HCT116 (cell line): ENCODE results near the gene TEX101. TPM values are rescaled to one million over a fixed set of nuclear protein-coding genes. Genes with fewer than 3 reads are reported as not detected.

Source experiments
- ATAC-seq: fragments of 200-7000 bp; cut with Tn5 transposase; 2 replicates; pipeline ENCODE4 v1.9.1; 2020; ENCODE audit warnings: mild to moderate bottlenecking, moderate library complexity
- BruUV-seq: library from RNA; stranded (reverse); fragments of 400-500 nt; replicated peaks from 2 replicates; lab custom pipeline; 2021; lab: Mats Ljungman, UMichigan
- CTCF ChIA-PET: fragments of 300-600 bp; sonication (Branson Sonifier 250); formaldehyde crosslinking; loops from one replicate; lab custom pipeline; 2021; ENCODE audit warnings: antibody characterized with exemption; lab: Charles Lee
- POLR2A ChIA-PET: fragments of 300-600, 350-600 bp; sonication (Branson Sonifier 250); formaldehyde crosslinking; loops from one replicate; lab custom pipeline; 2021; ENCODE audit warnings: antibody characterized with exemption; lab: Charles Lee
- RAD21 ChIA-PET, 2 experiments: fragments of 300-600 bp; sonication (Branson Sonifier 250); formaldehyde crosslinking; loops; one replicate each; lab custom pipeline; 2023; ENCODE audit warnings: low total read pairs in 2 of 2; ENCODE audit not compliant: uncharacterized antibody in 2 of 2, unreplicated experiment in 2 of 2, low non-redundant PET in 1 of 2; lab: Charles Lee
- DNase-seq: peaks from one replicate; pipeline ENCODE4 v3.0.0-alpha.2; 2010; ENCODE audit warnings: low read depth, low spot score
- H2AFZ ChIP-seq: fragments of 200-600 bp; shearing (Covaris generic), sonication (generic); 2 replicates; pipeline ENCODE4 v1.6.1; 2017; ENCODE audit warnings: low read depth, mixed run types, mixed read lengths, antibody characterized with exemption, low read length; ENCODE audit not compliant: poor library complexity, severe bottlenecking
- H3K27ac ChIP-seq: 2 replicates; pipeline ENCODE4 v1.5.1; 2012; ENCODE audit warnings: low read depth, low read length
- H3K27me3 ChIP-seq: fragments of 200-600 bp; sonication (generic); 2 replicates; pipeline ENCODE4 v1.6.1; 2016; ENCODE audit warnings: mixed run types, low read length, mixed read lengths; ENCODE audit not compliant: insufficient read depth
- H3K36me3 ChIP-seq, 2 experiments: fragments of 200-500 bp in 1 of 2; fragments of 200-600 bp in 1 of 2; sonication (Bioruptor generic) in 1 of 2; sonication (generic) in 1 of 2; 2 replicates each; pipeline versions ENCODE4 v1.5.1 to v1.6.1; 2014 to 2016; ENCODE audit warnings: low read length in 2 of 2, inconsistent platforms in 1 of 2, mixed read lengths in 1 of 2, mixed run types in 1 of 2; ENCODE audit not compliant: insufficient read depth in 2 of 2, control insufficient read depth in 1 of 2
- H3K4me1 ChIP-seq, 2 experiments: fragments of 200-600 bp in 1 of 2; sonication (generic) in 1 of 2; 2 replicates each; pipeline versions ENCODE4 v1.5.1 to v1.6.1; 2012 to 2017; ENCODE audit warnings: low read length in 2 of 2, inconsistent platforms in 1 of 2, mild to moderate bottlenecking in 1 of 2, mixed read lengths in 1 of 2, mixed run types in 1 of 2, moderate library complexity in 1 of 2; ENCODE audit not compliant: insufficient read depth in 2 of 2, control insufficient read depth in 1 of 2
- H3K4me2 ChIP-seq: fragments of 200-600 bp; sonication (generic); 2 replicates; pipeline ENCODE4 v1.6.1; 2017; ENCODE audit warnings: mixed run types, low read length, mixed read lengths
- H3K4me3 ChIP-seq, 2 experiments: fragments of 200-600 bp in 1 of 2; sonication (generic) in 1 of 2; replicated peaks in 1 of 2; 2 replicates each; pipeline ENCODE4 v1.5.1; 2011 to 2016; ENCODE audit warnings: low read length in 2 of 2, control low read depth in 1 of 2, low read depth in 1 of 2, mild to moderate bottlenecking in 1 of 2, mixed read lengths in 1 of 2, mixed run types in 1 of 2
- H3K79me2 ChIP-seq: fragments of 200-600 bp; sonication (generic); 2 replicates; pipeline ENCODE4 v1.6.1; 2017; ENCODE audit warnings: mild to moderate bottlenecking, mixed run types, low read length, moderate library complexity, mixed read lengths; ENCODE audit not compliant: insufficient read depth
- H3K9ac ChIP-seq: fragments of 200-600 bp; sonication (generic); 2 replicates; pipeline ENCODE4 v1.6.1; 2016; ENCODE audit warnings: low read length, mixed read lengths
- H3K9me2 ChIP-seq: fragments of 200-600 bp; sonication (generic), shearing (Covaris generic); 2 replicates; pipeline ENCODE4 v1.6.1; 2017; ENCODE audit warnings: mixed run types, mild to moderate bottlenecking, moderate library complexity; ENCODE audit not compliant: insufficient read depth
- H3K9me3 ChIP-seq, 2 experiments: fragments of 200-500 bp in 1 of 2; fragments of 200-600 bp in 1 of 2; sonication (Bioruptor generic) in 1 of 2; sonication (generic) in 1 of 2; 2 replicates each; pipeline ENCODE4 v1.6.1; 2014 to 2017; ENCODE audit warnings: low read length in 2 of 2, mixed read lengths in 2 of 2, inconsistent platforms in 1 of 2, low read depth in 1 of 2, mild to moderate bottlenecking in 1 of 2, mixed run types in 1 of 2, moderate library complexity in 1 of 2; ENCODE audit not compliant: control insufficient read depth in 1 of 2, insufficient read depth in 1 of 2
- H4K20me1 ChIP-seq: fragments of 200-600 bp; sonication (generic), shearing (Covaris generic); 2 replicates; pipeline ENCODE4 v1.6.1; 2017; ENCODE audit warnings: mixed run types, mild to moderate bottlenecking, moderate library complexity; ENCODE audit not compliant: insufficient read depth
- CBX3 ChIP-seq: IDR thresholded peaks from 2 replicates; pipeline ENCODE4 v1.6.1; 2012; ENCODE audit warnings: low read depth
- EGR1 ChIP-seq: IDR thresholded peaks from 2 replicates; pipeline ENCODE4 v1.6.1; 2012; ENCODE audit warnings: low read depth
- EZH2 ChIP-seq: fragments of 200-600 bp; sonication (generic); IDR thresholded peaks from 2 replicates; pipeline ENCODE4 v1.6.1; 2017; ENCODE audit warnings: antibody characterized with exemption, mixed run types
- EZH2phosphoT487 ChIP-seq: fragments of 200-600 bp; IDR thresholded peaks from 2 replicates; pipeline ENCODE4 v1.6.1; 2018; ENCODE audit warnings: antibody characterized with exemption, borderline replicate concordance
- FOSL1 ChIP-seq: IDR thresholded peaks from 2 replicates; pipeline ENCODE4 v1.6.1; 2012; ENCODE audit warnings: low read depth
- JUND ChIP-seq: IDR thresholded peaks from 2 replicates; pipeline ENCODE4 v1.6.1; 2012
- POLR2A ChIP-seq: IDR thresholded peaks from 2 replicates; pipeline ENCODE4 v1.7.0; 2011; ENCODE audit warnings: borderline replicate concordance; ENCODE audit not compliant: insufficient read depth, insufficient read length; ENCODE audit errors: extremely low read depth
- POLR2AphosphoS5 ChIP-seq: IDR thresholded peaks from 2 replicates; pipeline ENCODE4 v1.6.1; 2011; ENCODE audit warnings: mild to moderate bottlenecking, low read depth, low read length, moderate library complexity
- SIN3A ChIP-seq: IDR thresholded peaks from 2 replicates; pipeline ENCODE4 v1.6.1; 2012; ENCODE audit warnings: low read depth
- TCF7L2 ChIP-seq: IDR thresholded peaks from 2 replicates; pipeline ENCODE4 v1.7.0; 2011; ENCODE audit warnings: borderline replicate concordance, inconsistent platforms; ENCODE audit not compliant: insufficient read depth, insufficient read length; ENCODE audit errors: extremely low read depth
- YY1 ChIP-seq: IDR thresholded peaks from 2 replicates; pipeline ENCODE4 v1.6.1; 2011; ENCODE audit warnings: low read length, low read depth, moderate library complexity, mild to moderate bottlenecking; ENCODE audit not compliant: insufficient replicate concordance; ENCODE audit errors: extremely low read depth
- ZNF274 ChIP-seq: fragments of 200-500 bp; sonication (Bioruptor generic); IDR thresholded peaks from 2 replicates; pipeline ENCODE4 v1.6.1; 2014; ENCODE audit warnings: mild to moderate bottlenecking, low read depth, low read length, inconsistent platforms
- intact Hi-C: fragments of 100-400 bp; cut with micrococcal nuclease; formaldehyde crosslinking; loops from 2 replicates; pipeline ENCODE4 v1.10.0; 2022
- total RNA-seq: library from RNA; stranded (reverse); gene quantifications from one replicate; pipeline ENCODE4 v1.2.1, GENCODE V29; 2021; ENCODE audit not compliant: unreplicated experiment
- TF ChIP-seq, protein P1 (sequence below): IDR thresholded peaks from 2 replicates; pipeline ENCODE4 v1.6.1; 2012

Gene TEX101
- total RNA-seq, 1 experiment from 2014 or later: not detected

DNA sequence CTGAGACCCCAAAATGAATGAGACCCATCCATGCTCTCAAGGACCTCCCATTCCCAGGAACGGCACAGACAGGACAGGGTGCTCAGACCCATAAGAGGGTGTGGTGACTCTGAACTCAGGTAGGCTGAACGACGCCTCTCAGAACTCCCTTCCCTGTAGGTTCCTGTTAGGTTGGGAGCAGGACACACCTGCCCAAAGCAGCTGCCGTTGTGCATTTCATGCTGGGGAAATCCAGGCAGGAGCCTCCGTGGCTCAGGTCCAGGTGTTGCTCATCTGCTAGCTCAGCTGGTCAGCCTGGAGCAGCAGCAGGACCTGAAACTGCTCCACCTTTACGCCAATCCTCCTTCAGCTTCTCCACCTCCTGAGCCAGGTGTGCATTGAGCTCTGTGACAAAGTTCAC, 19.1 kb upstream of the TEX101 start:
- CTCF ChIA-PET: no interaction called here
- Histone ChIP-seq H3K36me3 (no peaks in the 10 kb centered on the region), H3K79me2 (no peaks in the 10 kb centered on the region), H3K9ac (no peak overlapping the region), H3K27ac (no peak overlapping the region), H4K20me1 (no peaks in the 10 kb centered on the region), H3K27me3 (no peaks in the 10 kb centered on the region; the same call in 1 of the 2 replicates), H3K9me3 (no peaks in the 10 kb centered on the region), H3K4me1 (no peaks in the 10 kb centered on the region), H2AFZ (no peak overlapping the region), H3K9me2 (no peaks in the 10 kb centered on the region), H3K4me2 (no peak overlapping the region), H3K4me3 (no peak overlapping the region)
- POLR2A ChIA-PET: no interaction called here
- no peak for TF ChIP-seq EZH2phosphoT487
- TF ChIP-seq EZH2: no peak
- TF ChIP-seq POLR2A: no peak
- TF ChIP-seq JUND: no peak
- TF ChIP-seq CBX3: no peak
- RAD21 ChIA-PET: no interaction called here
- DNase-seq (no peak), ATAC-seq (no peak)
- intact Hi-C loops: no loop called here
- no TSS peak for BruUV-seq

DNA sequence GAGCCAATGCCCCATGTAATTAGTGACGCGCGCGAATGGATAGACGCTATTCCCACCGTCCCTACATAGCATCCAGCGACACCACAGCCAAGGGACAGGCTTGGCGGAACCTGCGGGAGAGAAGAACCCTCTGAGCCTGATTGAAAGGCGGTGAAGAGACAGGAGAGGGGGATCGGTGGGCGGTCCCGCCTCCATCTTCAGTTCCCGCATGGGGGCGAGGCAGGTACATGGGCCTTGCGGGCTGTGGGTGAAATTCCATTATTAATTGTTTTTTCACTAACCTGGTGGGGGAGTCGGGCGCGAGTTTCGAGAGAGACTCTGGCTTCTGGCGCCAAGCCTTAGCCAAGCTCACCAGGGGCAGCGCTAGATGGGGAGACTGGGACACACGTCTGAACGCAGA, 8.4 kb upstream of the TEX101 start:
- ChIA-PET RAD21 (no interaction called here), CTCF (no interaction called here), POLR2A (no interaction called here)
- intact Hi-C loops: no loop called here
- H3K9me3 ChIP-seq: no peaks in the 10 kb centered on the region
- no peaks in the 10 kb centered on the region for H3K4me1 ChIP-seq
- ATAC-seq (no peak), DNase-seq (no peak)
- no peaks in the 10 kb centered on the region for H3K79me2 ChIP-seq
- no peaks in the 10 kb centered on the region for H4K20me1 ChIP-seq
- H3K27me3 ChIP-seq: no peaks in the 10 kb centered on the region
- H3K36me3 ChIP-seq: no peaks in the 10 kb centered on the region
- TF ChIP-seq POLR2AphosphoS5 (no peak), YY1 (no peak), TCF7L2 (no peak), FOSL1 (no peak), EZH2 (no peak), SIN3A (no peak), ZNF274 (no peak), EZH2phosphoT487 (no peak), EGR1 (no peak)
- TF ChIP-seq, protein P1, sequence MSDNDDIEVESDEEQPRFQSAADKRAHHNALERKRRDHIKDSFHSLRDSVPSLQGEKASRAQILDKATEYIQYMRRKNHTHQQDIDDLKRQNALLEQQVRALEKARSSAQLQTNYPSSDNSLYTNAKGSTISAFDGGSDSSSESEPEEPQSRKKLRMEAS: no peak
- no peak overlapping the region for H3K4me2 ChIP-seq
- no peak overlapping the region for H3K27ac ChIP-seq
- no peaks in the 10 kb centered on the region for H3K9me2 ChIP-seq
- no peak overlapping the region for H3K4me3 ChIP-seq
- no TSS peak for BruUV-seq
- H2AFZ ChIP-seq: no peak overlapping the region
- no peak overlapping the region for H3K9ac ChIP-seq
